GM04504 (cell line): Measurements from ENCODE around the gene FAM83C.
"Not testable (repeated sequence)": the region's sequence is repeated elsewhere in the genome, so short reads cannot be mapped to it uniquely, and the experiment has no call there.

Experiments
- DNase-seq: peaks from one replicate; pipeline ENCODE4 v3.0.0-alpha.2; 2012; ENCODE audit warnings: low read depth

Gene FAM83C

GRCh38 chr20:35318502-35319157 is 26.4 kb upstream of the FAM83C start:
- peak; percentile 76 for DNase-seq

GRCh38 chr20:35317416-35318210 is 25.4 kb upstream of the FAM83C start:
- no peak for DNase-seq

- DNase-seq: no peak
Measured at GRCh38 chr20:35316086-35316485, 23.9 kb upstream of the FAM83C start.

- not testable (repeated sequence) for DNase-seq
Measured at GRCh38 chr20:35315632-35316020, 23.4 kb upstream of the FAM83C start.

- DNase-seq: no peak
Measured at GRCh38 chr20:35314816-35315631, 22.8 kb upstream of the FAM83C start.

- DNase-seq: peak; percentile 85
Measured at GRCh38 chr20:35312318-35312717, 20.1 kb upstream of the FAM83C start.

GRCh38 chr20:35311822-35312221 is 19.6 kb upstream of the FAM83C start:
- no peak for DNase-seq

- no peak for DNase-seq
Measured at GRCh38 chr20:35311409-35311808, 19.2 kb upstream of the FAM83C start.

- peak; percentile 92 for DNase-seq
Measured at GRCh38 chr20:35307666-35308653, 15.7 kb upstream of the FAM83C start.

GRCh38 chr20:35306931-35307517 is 14.8 kb upstream of the FAM83C start:
- DNase-seq: no peak

- peak; percentile 99 for DNase-seq
Measured at GRCh38 chr20:35305682-35306556, 13.7 kb upstream of the FAM83C start.

- no peak for DNase-seq
Measured at GRCh38 chr20:35304956-35305355, 12.7 kb upstream of the FAM83C start.

GRCh38 chr20:35303735-35304491 is 11.7 kb upstream of the FAM83C start:
- no peak for DNase-seq

GRCh38 chr20:35303382-35303734 is 11.1 kb upstream of the FAM83C start:
- no peak for DNase-seq

- no peak for DNase-seq
Measured at GRCh38 chr20:35302421-35303335, 10.5 kb upstream of the FAM83C start.

GRCh38 chr20:35301426-35301825 is 9.2 kb upstream of the FAM83C start:
- DNase-seq: no peak

GRCh38 chr20:35300469-35301262 is 8.4 kb upstream of the FAM83C start:
- no peak for DNase-seq

GRCh38 chr20:35299780-35300179 is 7.6 kb upstream of the FAM83C start:
- DNase-seq: no peak
